IPS-NIHi7 (cell line): ENCODE data around the gene KIF4B.
"Not testable (repeated sequence)": the region's sequence is repeated elsewhere in the genome, so short reads cannot be mapped to it uniquely, and the experiment has no call there.

Experiments used
- DNase-seq: peaks from one replicate; pipeline ENCODE4 v3.0.0; 2012; ENCODE audit warnings: mixed read lengths; ENCODE audit errors: extremely low spot score

Gene KIF4B

DNA sequence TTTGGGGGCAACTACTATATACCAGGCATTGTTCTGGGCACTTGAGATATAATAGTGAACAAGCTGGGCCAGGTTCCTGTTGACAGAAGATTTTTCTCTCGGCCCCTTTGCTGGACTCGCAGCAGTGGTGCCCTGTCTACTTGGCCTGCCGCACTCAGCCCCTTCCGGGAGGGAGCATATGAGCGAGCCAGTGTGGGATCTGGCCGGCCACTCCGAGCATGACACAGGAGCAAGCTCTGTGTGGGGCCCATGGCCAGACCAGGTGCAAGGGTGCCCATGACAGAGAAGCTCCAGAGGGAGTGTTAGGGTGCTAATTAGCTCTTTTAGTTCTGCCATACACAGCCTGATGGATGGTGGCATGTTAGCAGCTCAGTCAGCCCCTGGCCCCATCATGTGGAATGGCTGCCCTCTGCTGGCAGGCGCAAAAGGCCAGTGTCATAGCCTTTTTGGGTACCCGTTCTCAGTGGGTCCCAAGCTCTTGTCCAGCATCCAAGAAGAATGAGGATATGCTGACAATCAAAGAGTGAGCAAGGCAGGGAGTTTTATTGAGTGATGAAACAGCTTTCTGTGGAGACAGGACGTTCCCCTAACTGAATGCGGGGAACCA, 9.3 kb upstream of the KIF4B start:
- DNase-seq = peak; percentile 33

DNA sequence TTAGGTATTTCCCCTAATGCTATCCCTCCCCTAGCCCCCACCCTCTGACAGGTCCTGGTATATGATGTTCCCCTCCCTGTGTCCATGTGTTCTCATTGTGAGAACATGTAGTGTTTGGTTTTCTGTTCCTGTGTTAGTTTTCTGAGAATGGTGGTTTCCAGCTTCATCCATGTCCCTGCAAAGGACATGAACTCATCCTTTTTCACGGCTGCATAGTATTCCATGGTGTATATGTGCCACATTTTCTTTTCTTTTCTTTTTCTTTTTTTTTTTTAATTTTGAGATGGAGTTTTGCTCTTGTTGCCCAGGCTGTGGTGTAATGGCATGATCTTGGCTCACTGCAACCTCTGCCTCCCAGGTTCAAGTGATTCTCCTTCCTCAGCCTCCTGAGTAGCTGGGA, 7.3 kb upstream of the KIF4B start:
- DNase-seq = not testable (repeated sequence)

DNA sequence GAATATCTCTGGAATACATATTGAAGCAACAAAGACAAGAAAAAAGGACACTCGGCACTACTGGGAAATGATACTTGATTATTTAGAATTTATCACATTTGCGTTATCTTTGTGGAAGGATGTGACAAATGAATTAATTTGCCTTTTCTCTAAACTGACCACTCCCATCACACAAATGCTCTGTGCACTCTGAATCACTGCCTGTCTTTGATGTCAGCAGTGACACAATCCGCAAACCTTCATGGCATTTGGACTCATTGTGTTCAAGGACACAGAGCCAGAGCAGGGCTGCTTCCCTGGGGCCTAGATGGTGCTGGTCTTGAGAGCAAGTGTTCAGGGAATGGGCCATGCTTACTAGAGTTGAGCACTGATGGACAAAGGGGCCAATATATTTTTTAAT, 4.9 kb upstream of the KIF4B start:
- DNase-seq = no peak

DNA sequence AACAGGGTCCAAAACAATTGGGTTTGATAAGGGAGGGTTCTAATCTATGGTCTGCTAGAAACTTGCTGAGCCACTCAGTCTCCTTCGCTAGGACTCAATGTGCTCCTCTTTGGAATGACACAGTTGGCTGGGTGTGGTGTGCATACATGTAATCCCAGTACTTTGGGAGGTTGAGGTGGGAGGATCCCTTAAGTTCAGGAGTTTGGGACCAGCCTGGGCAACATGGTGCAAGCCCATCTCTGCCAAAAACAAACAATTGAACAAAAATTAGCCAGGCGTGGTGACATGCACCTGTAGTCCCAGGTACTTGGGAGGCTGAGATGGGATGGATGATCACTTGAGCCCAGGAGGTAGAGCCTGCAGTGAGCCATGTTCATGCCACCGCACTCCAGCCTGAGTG, 2.7 kb upstream of the KIF4B start:
- no peak for DNase-seq

DNA sequence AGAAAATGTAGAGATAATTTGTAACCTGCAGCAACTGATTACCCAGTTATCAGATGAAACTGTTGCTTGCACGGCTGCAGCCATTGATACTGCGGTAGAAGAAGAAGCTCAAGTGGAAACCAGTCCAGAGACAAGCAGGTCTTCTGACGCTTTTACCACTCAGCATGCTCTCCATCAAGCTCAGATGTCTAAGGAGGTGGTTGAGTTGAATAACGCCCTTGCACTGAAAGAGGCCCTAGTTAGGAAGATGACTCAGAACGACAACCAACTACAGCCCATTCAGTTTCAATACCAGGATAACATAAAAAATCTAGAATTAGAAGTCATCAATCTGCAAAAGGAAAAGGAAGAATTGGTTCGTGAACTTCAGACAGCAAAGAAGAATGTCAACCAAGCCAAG, 1.7 kb downstream of the KIF4B start:
- DNase-seq = no peak

DNA sequence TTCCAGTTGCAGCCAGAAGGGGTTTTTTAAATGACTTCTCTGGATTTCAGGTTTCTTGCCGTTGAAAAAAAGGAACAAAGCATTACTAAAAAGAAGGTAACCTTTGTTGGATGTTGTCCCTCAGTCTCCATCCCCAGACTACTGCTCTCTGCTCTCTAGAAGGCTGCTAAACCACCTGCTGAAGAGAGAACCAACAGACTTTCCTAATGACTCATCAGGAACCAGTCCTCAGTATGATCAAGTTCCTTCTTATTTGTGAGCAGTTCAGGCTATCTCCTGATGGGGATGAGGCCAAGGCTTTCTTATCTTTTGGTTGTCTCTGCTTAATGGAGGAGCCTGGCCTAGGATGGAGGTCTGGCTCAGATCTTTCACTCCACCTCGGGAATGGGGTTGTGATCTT, 4.1 kb downstream of the KIF4B start:
- no peak for DNase-seq

DNA sequence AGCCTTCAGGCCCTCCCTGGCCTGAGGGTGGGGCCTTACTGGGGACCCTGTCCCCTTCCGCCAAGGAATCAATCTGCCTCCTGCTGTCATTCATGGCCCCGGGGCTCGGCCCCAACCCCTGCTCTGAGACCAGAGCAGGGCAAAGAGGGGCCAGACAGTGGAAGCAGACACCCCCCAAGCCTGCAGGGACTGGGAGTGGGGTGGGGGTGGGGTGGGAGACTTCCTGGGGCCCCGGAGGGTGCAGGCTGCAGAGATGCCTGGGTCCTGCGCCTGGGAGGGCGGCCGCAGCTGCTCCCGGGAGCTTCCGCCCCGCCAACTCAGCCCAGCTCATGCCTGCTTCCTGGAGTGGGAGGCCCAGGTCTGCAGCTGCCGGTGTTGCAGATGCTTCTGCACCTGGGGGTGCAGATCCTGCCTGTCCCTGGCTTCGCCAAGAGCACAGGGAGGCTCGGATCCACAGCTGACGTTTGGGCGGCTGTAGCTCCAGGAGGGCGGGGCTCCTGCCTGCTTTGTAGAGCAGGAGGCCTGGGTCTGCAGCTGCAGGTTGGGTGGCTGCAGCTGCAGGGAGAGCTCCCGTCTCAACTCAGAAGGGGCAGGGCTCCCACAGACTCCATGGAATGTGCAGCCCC, 6.2 kb downstream of the KIF4B start:
- DNase-seq = no peak

DNA sequence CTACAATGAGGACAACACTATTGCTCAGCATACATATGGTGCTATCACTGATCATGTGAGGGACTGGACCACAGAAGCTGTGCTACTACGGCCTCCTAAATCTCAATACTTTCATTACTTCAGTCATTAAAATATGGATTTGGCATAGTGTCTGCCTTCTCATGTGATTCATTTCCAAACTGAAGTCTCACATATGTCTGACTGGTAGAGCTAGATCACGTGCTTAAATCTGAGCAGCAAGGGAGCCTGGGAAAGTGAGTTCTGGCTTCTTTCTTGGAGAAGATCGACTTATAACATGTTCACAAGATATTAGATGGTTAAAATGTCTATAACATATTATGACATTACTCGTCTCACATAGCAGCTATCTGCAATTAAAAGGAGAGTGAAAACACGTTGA, 8.3 kb downstream of the KIF4B start:
- no peak for DNase-seq

DNA sequence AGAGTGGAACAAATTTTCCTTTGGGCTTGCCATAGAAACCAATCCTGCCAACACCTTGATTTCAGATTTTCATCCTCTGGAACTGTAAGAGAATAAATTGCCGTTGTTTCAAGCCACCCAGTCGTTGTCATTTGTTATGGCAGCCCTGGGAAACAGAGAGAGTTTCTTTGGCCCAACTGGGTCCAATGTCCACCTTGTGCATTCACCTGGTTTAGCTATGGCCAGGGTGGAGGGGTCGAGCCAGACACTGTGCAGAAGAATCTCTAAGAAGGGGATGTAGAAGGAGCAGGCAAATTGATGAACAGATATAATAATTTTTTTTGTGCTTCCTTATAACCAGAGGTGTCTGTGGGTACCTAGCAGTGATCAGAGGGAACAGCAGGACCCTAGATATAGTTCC, 9.8 kb downstream of the KIF4B start:
- DNase-seq = no peak

DNA sequence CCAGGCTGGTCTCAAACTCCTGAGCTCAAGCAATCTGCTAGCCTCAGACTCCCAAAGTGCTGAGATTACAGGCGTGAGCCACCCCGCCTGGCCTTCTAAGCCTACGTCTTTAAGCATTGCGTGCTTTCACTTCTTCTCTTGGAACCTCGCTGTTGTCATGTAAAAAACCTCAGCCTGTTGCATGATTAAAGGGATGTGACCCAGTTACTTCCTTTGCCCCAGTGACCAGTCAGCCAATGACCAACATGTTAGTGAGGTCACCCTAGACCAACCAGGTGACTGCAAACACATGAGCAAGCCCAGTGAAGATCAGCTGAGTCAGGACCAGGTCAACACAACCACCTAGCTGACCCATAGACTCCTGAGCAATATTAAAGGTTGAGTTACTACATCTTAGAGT, 10.5 kb downstream of the KIF4B start:
- peak; percentile 41 for DNase-seq

DNA sequence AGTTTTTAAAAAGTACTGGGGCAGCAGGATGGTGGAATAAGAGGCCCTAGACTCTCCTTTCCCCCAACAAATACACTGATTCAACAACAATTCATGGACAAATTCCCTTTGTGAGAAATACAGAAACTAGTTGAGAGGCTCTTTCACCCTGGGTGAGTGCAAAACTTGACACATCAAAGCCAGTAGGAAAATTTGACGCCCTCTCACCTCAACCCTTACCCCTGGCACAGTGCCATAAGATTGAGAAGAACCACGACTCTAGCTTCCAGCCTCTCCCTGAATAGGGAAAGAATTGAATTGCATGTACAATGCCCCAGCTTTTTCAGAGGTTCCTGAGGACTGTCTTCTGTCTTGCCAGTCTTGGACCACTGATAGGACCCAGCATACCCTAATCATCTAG, 12.3 kb downstream of the KIF4B start:
- DNase-seq = no peak

DNA sequence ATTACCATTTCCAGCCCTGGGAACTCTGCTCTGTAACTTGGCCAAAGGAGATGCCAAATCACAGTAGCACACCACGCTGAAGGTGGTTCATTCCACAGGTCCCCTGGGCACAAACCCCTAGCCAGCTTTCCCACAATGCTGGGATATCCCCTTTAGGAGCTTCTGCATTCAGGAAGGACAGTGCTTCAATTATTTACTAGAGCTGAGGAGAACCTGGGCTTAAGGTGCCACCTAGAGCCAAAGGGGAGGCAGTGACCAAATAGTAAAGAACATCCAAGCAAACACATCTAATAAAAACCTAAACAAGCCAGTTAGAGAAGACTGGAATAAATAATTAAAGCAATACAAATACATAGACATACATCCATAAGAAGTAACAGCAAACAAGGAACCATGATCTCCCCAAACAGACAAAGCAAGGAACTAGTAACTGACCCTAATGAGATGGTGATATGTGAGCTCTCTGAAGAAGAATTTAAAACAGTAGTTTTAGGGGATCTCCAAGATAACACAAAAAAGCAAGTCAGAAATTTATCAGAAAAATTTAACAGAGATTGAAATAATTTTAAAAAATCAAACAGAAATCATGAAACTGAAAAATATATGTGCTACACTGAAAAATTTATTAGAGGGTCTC, 14.6 kb downstream of the KIF4B start:
- peak; percentile 52 for DNase-seq

DNA sequence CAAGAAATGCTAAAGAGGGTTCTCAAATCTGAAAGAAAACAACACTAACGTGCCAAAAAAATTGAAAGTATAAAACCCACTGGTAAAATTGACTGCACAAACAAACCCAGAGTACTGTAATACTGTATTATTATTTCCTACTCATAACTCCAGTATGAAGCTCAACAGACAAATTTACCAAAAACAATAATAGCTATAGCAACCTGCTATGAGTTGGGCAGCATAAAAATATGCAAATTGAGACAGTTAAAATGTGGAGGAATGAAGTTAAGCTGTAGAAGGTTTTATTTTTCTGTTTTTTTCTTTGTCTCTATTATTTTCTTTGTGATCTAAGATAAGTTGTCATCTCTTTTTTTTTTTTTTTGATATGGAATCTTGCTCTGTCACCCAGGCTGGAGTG, 15.7 kb downstream of the KIF4B start:
- DNase-seq = no peak

DNA sequence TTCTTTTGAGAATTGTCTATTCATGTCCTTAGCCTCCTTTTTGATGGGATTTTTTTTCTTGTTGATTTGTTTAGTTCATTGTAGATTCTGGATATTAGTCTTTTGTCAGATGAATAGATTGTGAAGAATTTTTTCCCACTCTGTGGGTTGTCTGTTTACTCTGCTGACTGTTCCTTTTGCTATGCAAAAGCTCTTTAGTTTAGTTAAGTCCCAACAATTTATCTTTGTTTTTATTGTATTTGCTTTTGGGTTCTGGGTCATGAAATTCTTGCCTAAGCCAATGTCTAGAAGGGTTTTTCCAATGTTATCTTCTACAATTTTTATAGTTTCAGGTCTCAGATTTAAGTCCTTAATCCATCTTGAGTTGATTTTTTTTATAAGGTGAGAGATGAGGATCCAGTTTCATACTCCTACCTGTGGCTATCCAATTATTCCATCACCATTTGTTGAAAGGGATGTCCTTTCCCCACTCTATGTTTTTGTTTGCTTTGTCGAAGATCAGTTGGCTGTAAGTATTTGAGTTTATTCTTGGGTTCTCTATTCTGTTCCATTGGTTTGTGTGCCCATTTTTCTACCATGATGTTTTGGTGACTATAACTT, 20.7 kb downstream of the KIF4B start:
- not testable (repeated sequence) for DNase-seq

DNA sequence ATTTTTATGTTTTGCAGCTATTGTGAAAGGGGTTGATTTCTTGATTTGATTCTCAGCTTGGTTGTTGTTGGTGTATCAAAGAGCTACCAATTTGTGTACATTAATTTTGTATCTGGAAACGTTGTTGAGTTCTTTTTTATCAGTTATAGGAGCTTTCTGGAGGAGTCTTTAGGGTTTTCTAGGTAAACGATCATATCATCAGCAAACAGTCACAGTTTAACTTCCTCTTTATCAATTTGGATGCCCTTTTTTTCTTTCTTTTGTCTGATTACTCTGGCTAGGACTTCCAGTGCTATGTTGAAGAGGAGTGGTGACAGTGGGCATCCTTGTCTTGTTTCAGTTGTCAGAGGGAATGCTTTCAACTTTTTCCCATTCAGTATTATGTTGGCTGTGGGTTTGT, 21.5 kb downstream of the KIF4B start:
- not testable (repeated sequence) for DNase-seq

DNA sequence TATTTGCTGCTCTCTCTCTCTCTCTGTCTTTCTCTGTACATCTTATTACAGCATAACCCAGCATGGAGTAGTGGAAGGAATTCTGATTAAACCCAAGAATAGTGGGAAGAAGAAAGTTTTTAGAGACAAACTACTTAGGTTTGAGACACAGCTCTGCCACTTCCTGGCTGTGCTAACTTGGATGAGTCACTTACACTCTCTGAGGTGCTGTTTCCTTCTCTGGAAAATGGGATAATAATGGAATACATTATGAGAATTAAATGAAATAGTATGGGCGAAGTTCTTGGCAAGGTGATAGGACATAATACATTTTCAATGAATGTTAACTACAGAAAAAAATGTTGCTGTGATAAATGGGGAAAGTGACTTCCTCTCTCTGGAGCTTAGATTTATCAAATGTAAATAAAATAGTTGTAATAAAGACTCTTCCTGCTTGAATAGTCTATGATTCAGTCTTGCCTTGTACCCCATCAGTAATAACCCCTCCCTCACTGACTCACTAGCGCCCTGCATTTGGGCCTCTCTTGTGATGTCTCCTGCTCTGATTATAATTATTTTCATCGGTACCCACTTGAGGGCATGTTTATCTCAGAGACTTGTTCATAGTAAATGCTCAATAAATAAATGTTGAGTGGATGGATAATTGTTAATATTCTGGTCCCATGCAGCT, 27.6 kb downstream of the KIF4B start:
- no peak for DNase-seq

DNA sequence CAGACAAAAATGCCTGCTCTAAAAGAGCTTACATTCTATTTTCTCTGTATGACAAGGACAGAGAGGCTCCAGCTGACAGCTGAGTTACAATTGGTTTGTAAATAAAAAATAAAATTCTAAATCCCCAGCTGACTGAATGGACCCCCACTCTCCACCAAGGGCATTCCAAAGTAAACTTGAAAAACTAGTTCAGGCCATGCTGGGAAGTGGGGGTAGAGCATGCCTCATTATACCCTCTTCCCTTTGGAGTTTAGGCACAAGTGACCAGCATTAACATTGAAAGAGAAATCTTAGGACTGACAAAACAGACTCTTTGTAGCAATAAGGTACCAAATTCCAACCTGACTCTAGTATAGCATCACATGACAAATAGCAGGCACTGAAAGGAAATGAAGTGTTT, 31.0 kb downstream of the KIF4B start:
- DNase-seq = no peak

DNA sequence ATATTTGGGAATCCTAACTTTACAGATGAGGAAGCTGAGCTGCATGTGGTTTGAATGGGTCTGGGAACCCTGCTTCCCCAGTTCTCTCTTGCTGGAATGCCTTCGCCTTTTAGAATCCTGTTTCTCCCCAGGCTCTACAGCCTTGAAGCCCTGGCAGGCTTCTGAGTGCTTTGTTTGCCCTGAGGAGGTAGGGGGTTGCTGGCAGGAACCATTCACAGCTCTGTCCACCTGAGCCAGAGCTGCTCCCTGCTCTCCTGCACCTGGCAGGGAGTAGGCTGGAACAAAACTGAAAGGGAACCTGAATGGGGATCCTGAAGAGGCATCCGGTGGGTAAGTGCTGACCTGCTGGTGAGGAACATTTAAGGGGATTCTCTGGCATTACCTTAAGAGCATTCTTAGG, 33.0 kb downstream of the KIF4B start:
- DNase-seq = peak; percentile 35

DNA sequence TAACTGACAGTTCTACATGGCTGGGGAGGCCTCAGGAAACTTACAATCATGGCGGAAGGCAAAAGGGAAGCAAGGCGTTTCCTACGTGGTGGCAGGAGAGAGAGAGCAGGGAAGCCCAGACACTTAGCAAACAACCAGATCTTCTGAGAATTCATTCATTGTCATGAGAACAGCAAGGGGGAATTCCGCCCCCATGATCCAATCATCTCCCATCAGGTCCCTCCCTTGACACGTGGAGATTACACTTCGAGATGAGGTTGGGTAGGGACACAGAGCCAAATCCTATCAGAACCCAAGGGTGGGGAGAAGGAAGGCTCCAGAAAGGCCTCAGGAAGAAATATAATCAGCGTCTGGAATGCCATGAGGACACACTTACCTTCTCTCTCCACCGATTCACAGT, 34.3 kb downstream of the KIF4B start:
- no peak for DNase-seq

DNA sequence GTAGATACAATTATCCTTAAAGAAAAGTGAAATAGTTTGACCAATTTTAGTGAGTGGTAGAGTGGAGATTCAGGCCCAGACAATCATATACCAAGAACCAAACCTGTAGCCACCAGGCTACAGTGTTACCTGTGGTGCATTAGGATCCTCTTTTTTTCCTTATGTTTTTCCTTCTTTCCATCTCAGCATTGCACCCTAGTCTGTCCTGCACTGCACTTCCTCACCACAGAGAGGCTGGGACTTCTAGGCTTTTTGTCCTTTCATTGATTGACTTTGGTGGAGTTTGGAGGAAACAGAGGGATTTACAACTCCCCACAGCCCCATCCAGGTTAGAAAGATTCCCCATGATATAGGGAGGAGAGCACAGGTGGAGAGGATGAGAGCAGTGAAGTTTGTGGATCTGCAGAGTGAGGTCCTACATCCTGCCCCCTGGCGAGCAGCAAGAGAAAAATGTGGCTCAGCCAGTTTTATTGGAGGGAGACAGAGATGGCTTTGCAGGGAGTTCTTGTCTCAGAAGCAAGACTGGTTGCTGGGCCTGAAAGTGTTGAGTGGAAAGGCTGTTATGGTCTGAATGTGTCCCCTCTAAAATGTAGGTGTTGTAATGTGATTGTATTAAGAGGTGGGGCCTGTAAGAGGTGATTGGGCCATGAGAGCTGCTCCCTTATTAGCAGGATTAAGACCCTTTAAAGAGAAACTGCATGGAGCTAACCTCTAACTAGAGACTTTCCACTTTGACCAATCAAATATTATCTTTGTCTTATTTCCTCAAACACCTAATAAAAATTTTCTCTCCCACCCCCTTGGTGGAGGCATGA, 36.2 kb downstream of the KIF4B start:
- DNase-seq = peak; percentile 63

DNA sequence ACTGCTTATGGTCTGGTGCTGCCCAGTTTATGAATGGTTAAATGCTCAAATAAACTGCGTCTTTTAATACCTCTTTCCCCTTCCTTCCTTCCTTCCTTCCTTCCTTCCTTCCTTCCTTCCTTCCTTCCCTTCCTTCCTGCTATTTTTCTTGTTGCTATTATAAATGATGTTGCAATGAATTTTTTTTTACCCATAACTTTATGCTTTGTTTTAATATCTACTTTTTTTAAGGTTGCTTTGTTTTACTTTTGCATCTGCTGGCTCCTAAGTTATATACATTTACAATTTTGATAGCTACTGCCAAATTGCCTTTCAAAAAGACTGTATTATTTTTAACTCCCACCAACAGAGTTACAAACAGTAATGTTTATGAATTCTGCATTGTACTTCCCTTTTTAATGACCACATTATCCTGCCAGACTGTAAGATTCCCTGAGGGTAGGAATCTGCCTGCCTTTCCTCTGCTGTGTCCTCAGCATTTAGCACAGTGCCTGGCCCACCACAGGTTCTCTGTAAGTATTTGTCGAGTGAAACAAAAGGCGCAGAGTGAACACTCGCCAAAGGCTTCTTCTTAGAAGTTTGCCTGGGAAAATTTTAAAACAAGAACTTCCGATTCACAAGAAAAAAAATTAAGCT, 36.9 kb downstream of the KIF4B start:
- no peak for DNase-seq
